Osteoblast (primary cell): ENCODE data around the gene C21orf91. TPM values are rescaled to one million over a fixed set of nuclear protein-coding genes. Genes with fewer than 3 reads are reported as not detected.

Experiments
- DNase-seq: peaks from one replicate; pipeline ENCODE4 v3.0.0; 2011; ENCODE audit warnings: low spot score, mixed read lengths; ENCODE audit not compliant: insufficient read length; ENCODE audit errors: missing footprints
- H2AFZ ChIP-seq: 2 replicates; pipeline ENCODE4 v1.6.0; 2011; ENCODE audit warnings: mild to moderate bottlenecking, low read length
- H3K27ac ChIP-seq: 2 replicates; pipeline ENCODE4 v1.5.1; 2011; ENCODE audit warnings: mild to moderate bottlenecking, low read depth, low read length, moderate library complexity
- H3K27me3 ChIP-seq: 2 replicates; pipeline ENCODE4 v1.6.0; 2012; ENCODE audit warnings: mild to moderate bottlenecking, control low read depth, inconsistent platforms, low read length, moderate library complexity; ENCODE audit not compliant: insufficient read depth
- H3K36me3 ChIP-seq: 2 replicates; pipeline ENCODE4 v1.5.1; 2011; ENCODE audit warnings: mild to moderate bottlenecking, low read length, control low read depth, moderate library complexity; ENCODE audit not compliant: insufficient read depth
- H3K4me1 ChIP-seq: 2 replicates; pipeline ENCODE4 v1.5.1; 2011; ENCODE audit warnings: mild to moderate bottlenecking, low read length, control low read depth, moderate library complexity; ENCODE audit not compliant: insufficient read depth
- H3K4me2 ChIP-seq: 2 replicates; pipeline ENCODE4 v1.6.0; 2011; ENCODE audit warnings: mild to moderate bottlenecking, low read length; ENCODE audit not compliant: insufficient read depth
- H3K4me3 ChIP-seq: fragments of 200-600 bp; sonication (generic); 3 replicates; pipeline ENCODE4 v1.5.1; 2012; ENCODE audit warnings: mild to moderate bottlenecking, low read length, inconsistent platforms; ENCODE audit not compliant: insufficient read depth
- H3K79me2 ChIP-seq: 2 replicates; pipeline ENCODE4 v1.6.0; 2012; ENCODE audit warnings: mild to moderate bottlenecking, low read length, control low read depth, inconsistent platforms; ENCODE audit not compliant: insufficient read depth
- H3K9me3 ChIP-seq: 2 replicates; pipeline ENCODE4 v1.5.1; 2011; ENCODE audit warnings: low read depth, low read length, control low read depth
- H4K20me1 ChIP-seq: 2 replicates; pipeline ENCODE4 v1.6.0; 2012; ENCODE audit warnings: mild to moderate bottlenecking, low read length, control low read depth; ENCODE audit not compliant: insufficient read depth
- CTCF ChIP-seq: IDR thresholded peaks from 2 replicates; pipeline ENCODE4 v1.5.1; 2011; ENCODE audit warnings: mild to moderate bottlenecking, low read depth, low read length, moderate library complexity; ENCODE audit errors: extremely low read depth
- total RNA-seq: library from RNA; depleted of rRNA; stranded (reverse); fragments of >200 nt; gene quantifications from 2 replicates; pipeline ENCODE4 v1.2.3, GENCODE V29; 2012

The C21orf91 gene
- total RNA-seq, 1 donor = 18.1 TPM

- Histone ChIP-seq H3K79me2 (peaks cover 14% of the 10 kb centered on the region), H3K36me3 (peaks cover 5% of the 10 kb centered on the region), H3K4me2 (no peak overlapping the region), H3K4me3 (no peak overlapping the region), H2AFZ (no peak overlapping the region), H3K9me3 (no peaks in the 10 kb centered on the region), H3K4me1 (peaks cover 11% of the 10 kb centered on the region), H3K27me3 (no peaks in the 10 kb centered on the region), H4K20me1 (peaks cover 3% of the 10 kb centered on the region), H3K27ac (no peak overlapping the region)
- no peak for DNase-seq
- TF ChIP-seq CTCF = no peak
Measured at GRCh38 chr21:17821121-17821520, 2.0 kb upstream of the C21orf91 start.

GRCh38 chr21:17819877-17820229 is 697 bp upstream of the C21orf91 start:
- Histone ChIP-seq H3K36me3 (peaks cover 5% of the 10 kb centered on the region), H3K4me3 (peak overlapping the region; percentile 91), H3K4me2 (peak overlapping the region; percentile 96), H3K9me3 (no peaks in the 10 kb centered on the region), H3K79me2 (peaks cover 14% of the 10 kb centered on the region), H3K27me3 (no peaks in the 10 kb centered on the region), H3K4me1 (peaks cover 11% of the 10 kb centered on the region), H3K27ac (peak overlapping the region; percentile 95), H4K20me1 (peaks cover 3% of the 10 kb centered on the region), H2AFZ (peak overlapping the region; percentile 96)
- no peak for TF ChIP-seq CTCF
- no peak for DNase-seq

- no peak for TF ChIP-seq CTCF
- no peaks in the 10 kb centered on the region for H3K27me3 ChIP-seq
- peaks cover 3% of the 10 kb centered on the region for H4K20me1 ChIP-seq
- H3K4me2 ChIP-seq = peak overlapping the region; percentile 96
- peak overlapping the region; percentile 91 for H3K4me3 ChIP-seq
- H3K27ac ChIP-seq = peak overlapping the region; percentile 95
- peaks cover 5% of the 10 kb centered on the region for H3K36me3 ChIP-seq
- H3K79me2 ChIP-seq = peaks cover 14% of the 10 kb centered on the region
- H3K9me3 ChIP-seq = no peaks in the 10 kb centered on the region
- H2AFZ ChIP-seq = peak overlapping the region; percentile 80
- DNase-seq = peak; percentile 80
- H3K4me1 ChIP-seq = peaks cover 11% of the 10 kb centered on the region
Measured at GRCh38 chr21:17818186-17819113, 706 bp downstream of the C21orf91 start.

- TF ChIP-seq CTCF = no peak
- H3K36me3 ChIP-seq = peaks cover 23% of the 10 kb centered on the region
Measured at GRCh38 chr21:17813353-17813752, 5.8 kb downstream of the C21orf91 start.

More at GRCh38 chr21:17813353-17813752, 5.8 kb downstream of the C21orf91 start:
- Histone ChIP-seq H3K27me3 (no peaks in the 10 kb centered on the region), H3K4me3 (no peak overlapping the region), H2AFZ (no peak overlapping the region), H3K4me1 (peaks cover 5% of the 10 kb centered on the region), H3K4me2 (no peak overlapping the region), H4K20me1 (peaks cover 2% of the 10 kb centered on the region), H3K9me3 (peaks cover 2% of the 10 kb centered on the region), H3K27ac (no peak overlapping the region), H3K79me2 (peaks cover 8% of the 10 kb centered on the region)
- DNase-seq = no peak
